Right ventricle myocardium inferior (tissue), 1 donor: ENCODE data around the gene TRAPPC12. TPM values are rescaled to one million over a fixed set of nuclear protein-coding genes. Genes with fewer than 3 reads are reported as not detected.
A peak's percentile ranks its signal among the peaks of the same experiment; 100 is the strongest.
"Not testable (repeated sequence)": the region's sequence is repeated elsewhere in the genome, so short reads cannot be mapped to it uniquely, and the experiment has no call there.

Source experiments
- ATAC-seq: fragments of 200-7000 bp; cut with Tn5 transposase; one replicate; pipeline ENCODE4 v1.9.1; 2020; ENCODE audit warnings: mild to moderate bottlenecking, moderate library complexity
- DNase-seq: peaks from one replicate; pipeline ENCODE4 v3.0.0; 2021; ENCODE audit errors: missing footprints
- intact Hi-C: fragments of 100-400 bp; cut with DNase I; formaldehyde crosslinking; loops from one replicate; pipeline ENCODE4 v1.11.0; 2022
- total RNA-seq: library from RNA; stranded (reverse); fragmentation: NEBNext Ultra II Directional; extraction: Animal tissue kit (Norgen Biotek cat#: 25700); gene quantifications from one replicate; pipeline ENCODE4 v1.2.1, GENCODE V29; 2021
- donor health status: DM: no; HTN: yes; CAD: no; lungs with severe emphysema.

TRAPPC12 gene
- total RNA-seq, 1 donor from 2014 or later = 110 TPM

DNA sequence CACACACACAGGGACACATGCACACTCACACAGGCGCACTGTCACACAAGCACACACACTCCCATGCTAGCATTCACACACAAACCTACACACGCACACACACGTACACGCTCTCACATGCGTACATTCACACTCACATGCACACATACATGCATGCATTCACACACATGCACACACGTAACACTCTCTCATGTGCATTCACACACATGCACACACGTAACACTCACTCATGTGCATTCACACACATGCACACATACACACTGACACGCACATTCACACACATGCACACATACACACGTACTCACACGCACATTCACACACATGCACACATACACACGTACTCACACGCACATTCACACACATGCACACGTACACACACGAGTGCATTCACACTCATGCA, 123.6 kb downstream of the TRAPPC12 start:
- no peak for ATAC-seq
- intact Hi-C loops = no loop called here
- DNase-seq = no peak

DNA sequence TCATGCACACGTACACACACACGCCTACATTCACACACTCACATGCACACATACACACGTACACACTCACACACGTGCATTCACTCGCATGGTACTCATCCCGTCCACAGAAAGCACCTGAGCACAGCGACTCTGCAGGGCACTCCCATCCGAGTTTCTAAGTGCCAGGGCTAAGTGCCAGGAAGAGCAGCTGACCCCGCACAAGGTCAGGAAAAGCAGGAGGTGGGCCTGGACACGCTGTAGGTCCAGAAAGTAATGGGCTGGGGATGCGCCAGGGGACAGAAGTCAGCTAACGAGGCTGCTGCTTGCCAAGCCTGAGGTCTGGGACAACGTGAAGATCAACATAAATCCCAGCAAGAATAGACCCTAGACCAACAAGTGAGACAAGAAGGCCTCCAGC, 124.0 kb downstream of the TRAPPC12 start:
- ATAC-seq = no peak
- DNase-seq = no peak
- intact Hi-C loops = no loop called here

DNA sequence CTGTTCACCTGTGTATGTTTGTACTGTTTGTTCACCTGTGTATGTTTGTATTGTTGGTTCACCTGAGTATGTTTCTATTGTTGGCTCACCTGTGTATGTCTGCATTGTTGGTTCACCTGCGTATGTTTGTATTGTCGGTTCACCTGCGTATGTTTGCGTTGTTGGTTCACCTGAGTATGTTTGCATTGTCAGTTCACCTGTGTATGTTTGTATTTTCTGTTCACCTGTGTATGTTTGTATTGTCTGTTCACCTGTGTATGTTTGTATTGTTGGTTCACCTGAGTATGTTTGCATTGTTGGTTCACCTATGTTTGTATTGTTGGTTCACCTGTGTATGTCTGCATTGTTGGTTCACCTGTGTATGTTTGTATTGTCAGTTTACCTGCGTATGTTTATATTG, 125.2 kb downstream of the TRAPPC12 start:
- intact Hi-C loops = no loop called here
- DNase-seq = no peak
- no peak for ATAC-seq

DNA sequence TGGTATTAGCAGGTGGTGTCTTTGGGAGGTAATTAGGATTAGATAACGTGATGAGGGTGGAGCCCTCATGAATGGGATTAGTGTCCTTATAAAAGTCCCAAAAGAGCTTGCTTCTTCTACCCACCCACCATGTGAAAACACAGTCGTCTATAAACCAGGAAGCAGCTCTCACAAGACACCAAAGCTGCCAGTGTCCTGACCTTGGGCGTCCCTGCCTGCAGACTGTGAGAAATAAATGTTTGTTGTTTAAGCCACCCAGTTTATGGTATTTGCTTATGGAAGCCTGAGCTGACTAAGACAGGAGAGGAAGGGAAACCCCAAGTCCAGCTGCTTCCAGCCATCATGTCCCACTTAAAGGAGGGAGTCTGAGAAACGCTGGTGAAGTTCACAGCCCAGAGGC, 126.3 kb downstream of the TRAPPC12 start:
- DNase-seq = no peak
- ATAC-seq = peak; percentile 39
- intact Hi-C loops = no loop called here

DNA sequence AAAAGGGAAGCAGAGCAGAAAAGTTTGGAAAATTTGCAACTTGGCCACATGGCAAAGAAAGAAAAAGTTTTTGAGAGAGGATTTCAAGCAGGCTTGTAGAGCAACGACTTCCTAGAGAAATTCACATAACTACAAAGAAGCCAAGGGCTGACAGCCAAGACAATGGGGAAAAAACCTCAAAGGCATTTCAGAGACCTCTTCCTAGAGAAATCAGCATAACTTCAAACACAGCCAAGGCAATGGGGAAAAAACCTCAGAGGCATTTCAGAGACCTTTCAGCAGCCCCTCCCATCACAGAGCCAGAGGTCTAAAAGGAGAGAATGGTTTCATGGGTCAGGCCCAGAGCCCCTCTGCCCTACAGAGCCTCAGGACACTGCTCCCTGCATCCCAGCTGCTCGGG, 132.6 kb downstream of the TRAPPC12 start:
- DNase-seq (no peak), ATAC-seq (no peak)
- intact Hi-C loops = loop anchor here (10.0 kb wide), 1 partner anchor 137 kb away; the partner anchor contains the start of genes EIPR1 and TRAPPC12

DNA sequence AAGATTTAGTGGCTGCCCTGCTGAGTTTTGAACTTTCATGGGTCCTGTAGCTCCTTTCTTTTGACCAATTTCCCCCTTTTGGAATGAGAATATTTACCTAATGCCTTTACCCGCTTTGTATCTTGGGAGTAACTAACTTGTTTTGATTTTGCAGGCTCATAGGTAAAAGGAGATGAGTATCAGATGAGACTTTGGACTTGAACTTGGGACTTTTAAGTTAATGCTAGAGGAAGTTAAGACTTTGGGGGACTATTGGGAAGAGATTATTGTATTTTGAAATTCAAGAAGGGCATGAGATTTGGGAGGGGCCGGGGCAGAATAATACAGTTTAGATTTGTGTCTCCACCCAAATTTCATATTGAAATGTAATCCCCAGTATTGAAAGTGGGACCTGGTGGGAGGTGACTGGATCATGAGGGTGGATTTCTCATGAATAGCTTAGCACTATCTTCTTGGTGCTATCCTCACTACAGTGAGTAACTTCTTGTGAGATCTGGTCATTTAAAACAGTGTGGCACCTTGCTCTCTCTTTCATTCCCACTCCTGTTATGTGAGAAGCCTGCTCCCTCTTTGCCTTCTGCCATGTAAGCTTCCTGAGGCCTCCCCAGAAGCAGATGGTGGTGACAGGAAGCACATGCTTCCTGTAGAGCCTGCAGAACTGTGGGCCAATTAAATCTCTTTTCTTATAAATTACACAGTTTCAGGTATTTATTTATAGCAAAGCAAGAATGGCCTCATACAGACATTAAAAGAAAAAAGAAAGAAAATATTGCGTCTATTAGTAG, 133.7 kb downstream of the TRAPPC12 start:
- intact Hi-C loops = loop anchor here (10.0 kb wide), 1 partner anchor 138 kb away; the partner anchor contains the start of genes EIPR1 and TRAPPC12
- DNase-seq = no peak
- no peak for ATAC-seq

DNA sequence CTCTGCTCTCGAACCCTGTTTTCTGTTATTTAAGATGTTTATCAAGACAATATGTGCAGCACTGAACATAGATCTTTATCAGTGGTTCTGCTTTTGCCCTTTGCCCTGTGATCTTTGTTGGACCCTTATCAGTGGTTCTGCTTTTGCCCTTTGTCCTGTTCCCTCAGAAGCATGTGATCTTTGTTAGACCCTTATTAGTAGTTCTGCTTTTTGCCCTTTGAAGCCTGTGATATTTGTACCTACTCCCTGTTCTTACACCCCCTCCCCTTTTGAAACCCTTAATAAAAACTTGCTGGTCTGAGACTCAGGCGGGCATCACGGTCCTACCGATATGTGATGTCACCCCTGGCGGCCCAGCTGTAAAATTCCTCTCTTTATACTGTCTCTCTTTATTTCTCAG, 135.9 kb downstream of the TRAPPC12 start:
- intact Hi-C loops = loop anchor here (10.0 kb wide), 1 partner anchor 141 kb away; the partner anchor contains the start of genes EIPR1 and TRAPPC12
- ATAC-seq, DNase-seq: not testable (repeated sequence)

DNA sequence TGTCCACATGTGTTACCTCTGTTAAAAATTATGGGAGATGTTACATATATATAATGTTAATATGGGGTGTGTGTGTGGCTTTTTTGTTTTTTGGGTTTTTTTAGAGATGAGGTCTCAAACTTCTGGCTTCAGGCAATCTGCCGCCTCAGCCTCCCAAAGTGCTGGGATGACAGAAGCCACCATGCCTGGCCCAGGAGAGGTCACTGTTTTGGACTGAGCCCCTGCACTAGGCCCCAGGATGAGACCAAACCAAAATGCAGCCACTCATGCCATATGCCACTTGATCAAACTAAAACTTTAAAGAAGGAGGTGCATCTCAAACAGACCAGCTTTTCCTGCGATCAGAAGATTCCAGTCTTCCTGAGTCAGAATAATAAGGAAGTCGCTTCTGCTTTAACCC, 137.3 kb downstream of the TRAPPC12 start:
- ATAC-seq = no peak
- DNase-seq = no peak
- intact Hi-C loops = loop anchor here (10.0 kb wide), 1 partner anchor 142 kb away; the partner anchor contains the start of genes EIPR1 and TRAPPC12

DNA sequence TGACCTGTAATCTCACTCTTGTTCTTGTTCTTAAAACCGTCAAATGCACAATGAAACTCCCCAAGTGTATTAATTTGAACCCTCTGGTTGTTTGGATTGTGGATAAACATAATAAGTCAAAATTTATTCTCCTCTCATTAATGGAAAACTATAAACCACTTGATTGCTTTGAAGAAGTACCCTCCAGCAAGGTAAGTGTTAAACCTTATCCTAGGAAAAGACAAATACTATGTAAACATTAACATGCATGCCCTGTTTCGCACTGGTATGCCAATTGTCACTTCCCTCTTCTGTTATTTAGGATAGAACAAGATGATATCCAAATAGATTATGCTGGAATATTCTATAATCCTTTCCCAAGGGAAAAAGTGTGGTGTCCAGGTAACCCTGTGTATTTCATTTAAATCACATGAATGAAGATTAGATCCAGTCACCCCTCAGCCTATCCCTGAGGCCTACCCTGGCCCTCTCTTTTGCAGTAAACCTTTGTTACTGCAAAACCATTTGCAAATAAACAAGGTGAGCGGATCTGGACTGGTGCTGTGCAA, 138.5 kb downstream of the TRAPPC12 start:
- intact Hi-C loops = loop anchor here (2.0 to 10.0 kb wide), 2 partner anchors 47 to 143 kb away; partner anchors contain the start of genes EIPR1 and TRAPPC12

DNA sequence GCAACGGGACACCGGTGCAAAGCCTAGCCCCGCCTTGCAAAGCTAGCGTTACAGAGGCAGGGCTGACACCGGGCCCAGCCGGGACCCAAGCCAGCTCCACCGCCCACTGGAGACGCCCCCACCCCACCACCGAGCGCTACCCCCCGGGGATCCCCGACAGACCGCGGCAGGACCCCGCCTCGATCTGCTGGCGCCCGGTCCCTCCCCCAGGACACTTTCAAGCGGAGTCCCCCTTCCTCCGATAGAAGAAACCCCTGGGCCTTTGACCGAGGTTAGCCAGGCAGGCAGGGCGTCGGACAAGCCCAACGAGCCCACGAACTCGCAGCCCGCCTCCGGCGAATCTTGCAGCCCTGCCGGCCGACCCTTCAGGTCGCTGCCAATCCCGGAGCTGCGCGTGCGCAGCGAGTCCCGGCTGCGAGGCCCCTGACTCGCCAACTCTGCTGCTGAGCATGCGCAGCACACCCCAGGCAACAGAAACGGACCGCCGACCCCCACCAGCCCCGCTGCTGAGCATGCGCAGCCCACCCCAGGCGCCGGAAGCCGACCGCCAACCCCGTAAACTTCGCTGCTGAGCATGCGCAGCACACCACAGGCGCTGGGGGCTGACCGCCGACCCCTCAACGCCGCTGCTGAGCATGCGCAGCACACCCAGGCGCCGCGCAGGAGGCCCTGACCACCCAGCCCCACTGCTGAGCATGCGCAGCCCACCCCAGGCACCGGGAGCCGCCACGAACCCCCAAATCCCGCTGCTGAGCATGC, 139.2 kb downstream of the TRAPPC12 start:
- ATAC-seq (peak; percentile 97), DNase-seq (peak; percentile 98)
- intact Hi-C loops = loop anchor here (1.0 to 10.0 kb wide), 3 partner anchors 48 to 144 kb away; partner anchors contain the start of genes EIPR1, RPS7 and TRAPPC12

More for the DNA sequence above, 138.5 kb downstream of the TRAPPC12 start:
- no peak for DNase-seq
- ATAC-seq = no peak

DNA sequence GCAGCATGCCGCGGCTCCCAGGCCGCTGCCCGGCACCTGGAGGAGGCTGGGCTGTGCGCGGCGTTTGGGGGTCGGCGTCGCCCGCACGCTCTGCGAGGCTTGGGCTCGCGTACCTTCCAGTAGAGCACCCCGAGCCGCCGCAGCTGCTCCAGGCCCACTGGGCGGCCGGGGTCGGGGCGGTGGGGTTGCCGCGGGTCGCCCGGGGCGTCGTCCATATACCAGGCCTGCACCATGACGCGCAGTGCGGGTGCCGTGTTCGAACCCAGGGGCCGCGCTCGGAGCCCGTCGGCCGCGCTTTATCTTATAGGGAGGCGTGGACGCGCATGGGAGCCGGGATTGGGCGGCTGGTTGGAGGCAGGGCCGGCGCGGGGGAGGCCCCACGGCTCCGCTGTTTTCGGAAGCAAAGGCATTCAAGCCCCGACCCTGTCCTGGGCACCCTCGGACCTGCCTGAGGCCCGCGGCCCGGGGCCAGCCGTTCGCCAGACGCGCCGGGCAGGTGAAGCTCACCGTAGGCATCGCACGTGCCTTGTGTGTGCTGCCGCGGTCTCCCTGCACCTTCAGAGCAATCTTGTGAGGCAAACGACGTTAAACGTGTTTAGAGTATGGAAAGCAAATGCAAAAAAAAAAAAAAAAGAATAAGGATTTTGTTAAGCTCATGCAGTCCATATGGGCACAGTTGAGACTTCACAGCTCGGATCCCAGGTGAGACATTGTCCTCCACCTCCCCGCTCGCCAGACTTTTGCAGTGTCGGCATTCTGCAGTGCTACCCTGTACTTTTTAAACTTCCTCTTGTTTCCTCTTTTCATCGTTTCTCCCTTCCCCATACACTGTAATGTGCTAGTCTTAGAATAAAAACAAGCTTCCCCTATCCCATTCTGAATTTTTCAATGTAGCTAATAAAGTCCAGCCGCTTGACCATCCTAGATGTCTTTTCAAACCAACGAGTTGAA, 140.0 kb downstream of the TRAPPC12 start, which contains the start of gene ADI1:
Gene ADI1 (minus strand): TSS at position 277 of the 951 bp plus-strand sequence. CDS start 44 bp downstream, at position 233.
- ATAC-seq (peak; percentile 83), DNase-seq (peak; percentile 95)
- intact Hi-C loops = loop anchor here (1.0 to 10.0 kb wide), 3 partner anchors 49 to 145 kb away; partner anchors contain the start of genes EIPR1, RPS7 and TRAPPC12

DNA sequence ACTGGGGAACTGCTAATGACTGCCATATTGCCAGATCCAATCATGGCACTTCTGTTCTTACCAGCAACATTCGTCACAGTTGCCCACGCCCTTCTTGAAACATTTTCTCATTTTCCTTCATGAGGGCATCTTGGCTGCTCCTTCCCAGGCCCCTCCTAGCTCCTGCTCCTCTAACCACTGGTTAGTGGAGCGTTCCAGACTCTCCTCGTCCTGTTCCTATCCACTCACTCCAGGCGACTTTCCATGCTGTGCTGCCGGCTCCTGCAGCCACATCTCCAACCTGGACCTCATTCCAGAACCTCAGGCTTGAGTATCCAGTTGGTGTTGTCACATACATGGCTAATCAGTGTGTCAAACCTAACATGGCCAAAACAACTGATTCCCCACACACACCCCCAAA, 141.1 kb downstream of the TRAPPC12 start:
- ATAC-seq (no peak), DNase-seq (no peak)
- intact Hi-C loops = no loop called here

DNA sequence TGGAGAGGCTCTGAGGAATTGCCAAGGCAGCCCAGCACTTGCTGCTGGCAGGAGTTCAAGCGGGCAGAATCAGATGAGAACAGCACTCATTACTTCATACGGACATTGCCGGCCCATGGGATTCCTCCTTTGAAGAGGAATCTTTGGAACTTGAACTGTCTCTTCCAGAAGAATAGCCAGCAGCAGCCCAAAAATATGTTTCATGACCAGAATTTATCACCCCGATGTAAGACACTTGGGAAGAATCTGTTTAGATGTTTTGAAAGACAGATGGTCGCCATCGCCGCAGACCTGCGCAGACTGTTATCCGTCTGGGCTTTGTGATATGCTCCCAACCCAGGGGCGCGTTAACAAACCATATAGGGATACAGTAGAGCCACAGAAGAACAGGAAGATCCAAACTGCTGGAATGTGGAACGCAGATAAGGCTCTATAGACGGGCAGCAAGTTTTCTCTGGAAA, 143.5 kb downstream of the TRAPPC12 start:
- ATAC-seq (no peak), DNase-seq (no peak)
- intact Hi-C loops = no loop called here

DNA sequence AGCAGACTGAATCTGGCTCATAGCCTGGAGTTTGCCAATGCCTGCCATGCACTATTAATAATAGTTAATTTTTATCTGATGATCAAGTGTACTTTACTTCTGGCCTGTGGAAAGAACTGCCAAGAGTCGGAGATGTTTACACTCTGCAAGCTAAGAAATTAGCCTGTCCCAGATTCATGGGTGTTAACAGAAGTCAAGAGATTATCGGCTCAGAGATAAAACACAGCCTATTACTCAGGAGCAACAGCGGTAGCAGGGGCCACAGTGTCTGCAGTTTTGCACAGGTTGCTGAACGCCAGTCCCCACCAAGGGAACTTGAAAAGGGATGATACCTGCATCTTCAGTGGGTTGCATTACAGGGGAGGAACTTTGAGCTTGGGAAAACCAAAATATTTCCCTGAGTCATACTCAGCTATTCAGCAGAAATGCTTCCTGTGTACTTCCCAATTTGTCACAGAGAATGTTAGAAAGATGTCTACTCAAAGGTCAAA, 144.1 kb downstream of the TRAPPC12 start:
- intact Hi-C loops = no loop called here
- ATAC-seq = no peak

DNA sequence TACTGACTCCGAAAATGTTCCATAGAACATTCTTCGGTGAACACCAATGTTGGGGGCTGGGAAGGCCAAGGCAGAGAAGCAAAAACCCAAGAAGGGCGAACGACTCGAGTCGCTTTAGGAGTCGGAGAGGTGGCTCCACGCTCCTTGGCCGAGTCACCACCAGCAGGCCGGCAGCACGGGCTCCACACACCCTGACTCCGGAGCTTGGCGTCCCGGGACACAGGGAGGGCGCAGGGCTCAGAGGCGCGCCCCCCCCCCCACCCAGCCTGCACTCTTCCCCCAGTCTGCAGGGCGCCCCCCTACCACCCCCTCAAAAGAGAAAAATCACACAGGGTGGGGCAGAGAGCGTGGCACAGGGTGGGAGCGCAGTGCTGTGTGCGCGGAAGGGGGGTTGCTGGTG, 147.4 kb downstream of the TRAPPC12 start:
- intact Hi-C loops = no loop called here
- DNase-seq = no peak
- ATAC-seq = no peak

More for the DNA sequence above, 144.1 kb downstream of the TRAPPC12 start:
- DNase-seq = no peak

DNA sequence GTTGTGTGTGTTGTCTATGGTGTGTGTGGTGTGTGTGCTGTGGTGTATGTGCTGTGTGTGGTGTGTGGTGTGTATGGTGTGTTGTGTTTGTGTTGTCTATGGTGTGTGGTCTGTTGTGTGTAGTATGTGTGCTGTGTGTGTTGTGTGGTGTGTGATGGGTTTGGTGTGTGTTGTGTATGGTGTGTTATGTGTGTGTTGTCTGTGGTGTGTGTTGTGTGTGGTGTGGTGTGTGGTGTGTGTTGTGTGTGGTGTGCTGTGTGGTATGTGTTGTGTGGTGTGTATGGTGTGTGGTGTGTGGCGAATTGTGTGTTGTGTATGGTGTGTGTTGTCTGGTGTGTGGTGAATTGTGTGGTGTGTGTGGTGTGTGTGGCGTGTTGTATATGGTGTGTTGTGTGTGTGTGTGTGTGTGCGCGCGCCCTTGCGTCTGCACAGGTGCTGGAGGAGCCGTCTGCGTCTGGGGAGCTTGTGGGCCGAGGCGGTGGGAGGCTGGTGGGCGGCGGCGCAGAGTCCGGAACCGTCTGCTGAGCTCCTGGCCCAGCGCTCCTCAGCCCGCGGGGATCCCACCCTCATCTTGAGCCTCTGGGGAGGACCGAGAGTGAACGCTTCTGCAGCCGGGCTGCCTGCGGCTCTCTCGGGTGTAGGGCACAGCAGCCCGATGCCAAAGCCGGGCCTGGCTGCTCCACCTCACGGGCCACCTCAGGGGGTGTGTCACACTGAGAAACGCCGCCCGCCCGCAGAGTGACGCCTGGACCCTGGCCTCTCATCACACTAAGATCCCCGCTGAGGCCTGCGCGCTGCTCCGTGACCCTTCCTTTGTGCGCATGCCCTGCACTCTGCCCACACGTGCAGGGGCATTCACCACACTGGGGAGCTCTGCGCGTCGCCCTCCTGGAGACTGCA, 148.6 kb downstream of the TRAPPC12 start:
- DNase-seq (no peak), ATAC-seq (no peak)
- intact Hi-C loops = no loop called here
